Small intestine (tissue), 7 donors: ENCODE measurements around the gene VIT. TPM values are rescaled to one million over a fixed set of nuclear protein-coding genes. Genes with fewer than 3 reads are reported as not detected.

ENCODE experiments used
- DNase-seq, 2 donors: peaks; one replicate each; pipeline versions ENCODE4 v3.0.0 to v3.0.0-alpha.2; 2013
- FAIRE-seq: peaks from 2 replicates; lab custom pipeline; 2012; peaks lifted over from hg19 to GRCh38; lab: Jason Lieb, UNC
- H3K27ac ChIP-seq, 3 donors: one replicate each; pipeline ENCODE4 v1.5.1; 2013; ENCODE audit warnings: low read length in 2 of 3, mild to moderate bottlenecking in 2 of 3, control low read depth in 1 of 3, inconsistent platforms in 1 of 3, low read depth in 1 of 3, moderate library complexity in 1 of 3
- H3K27me3 ChIP-seq, 3 donors: one replicate each; pipeline ENCODE4 v1.6.1; 2013; ENCODE audit warnings: low read length in 3 of 3, inconsistent platforms in 1 of 3; ENCODE audit not compliant: control insufficient read depth in 3 of 3, insufficient read depth in 3 of 3
- H3K36me3 ChIP-seq, 3 donors: one replicate each; pipeline ENCODE4 v1.6.1; 2013; ENCODE audit warnings: low read length in 3 of 3, inconsistent platforms in 1 of 3, low read depth in 1 of 3, mild to moderate bottlenecking in 1 of 3, moderate library complexity in 1 of 3; ENCODE audit not compliant: control insufficient read depth in 3 of 3, insufficient read depth in 2 of 3
- H3K4me1 ChIP-seq, 3 donors: one replicate each; pipeline ENCODE4 v1.6.1; 2013; ENCODE audit warnings: low read length in 2 of 3, inconsistent platforms in 1 of 3, low read depth in 1 of 3, mild to moderate bottlenecking in 1 of 3, moderate library complexity in 1 of 3; ENCODE audit not compliant: control insufficient read depth in 3 of 3, insufficient read depth in 2 of 3
- H3K4me3 ChIP-seq, 3 donors: one replicate each; pipeline ENCODE4 v1.5.1; 2013; ENCODE audit warnings: low read length in 3 of 3, control low read depth in 1 of 3, inconsistent platforms in 1 of 3, low read depth in 1 of 3, mild to moderate bottlenecking in 1 of 3, moderate library complexity in 1 of 3
- H3K9me3 ChIP-seq, 2 donors: one replicate each; pipeline ENCODE4 v1.6.1; 2013; ENCODE audit warnings: low read depth in 1 of 2, low read length in 1 of 2; ENCODE audit not compliant: control insufficient read depth in 2 of 2, insufficient read depth in 1 of 2
- WGBS, 3 donors: extraction: QIAGEN DNeasy Blood & Tissue Kit; methylation state at CpG; one replicate each; pipeline ENCODE4 v1.1.7; 2013; 5-methylcytosine and 5-hydroxymethylcytosine counted together
- polyA plus RNA-seq, 4 donors: library from polyadenylated mRNA; stranded (reverse) in 3 of 4; unstranded in 1 of 4; fragments of 200-250 nt in 3 of 4; fragments of 120-200 nt in 1 of 4; gene quantifications; one replicate each; pipeline versions ENCODE4 v1.2.1 to v1.2.3, GENCODE V29; 2013
- donor health status: healthy with polysubstance abuse.
- donor health status: control.
- donor health status: control.
- donor health status: Bipolar disorder and iron deficiency.
- donor health status: healthy.

VIT gene
- polyA plus RNA-seq, 4 donors: 0.28 to 7.5 TPM; not detected in 2

DNA sequence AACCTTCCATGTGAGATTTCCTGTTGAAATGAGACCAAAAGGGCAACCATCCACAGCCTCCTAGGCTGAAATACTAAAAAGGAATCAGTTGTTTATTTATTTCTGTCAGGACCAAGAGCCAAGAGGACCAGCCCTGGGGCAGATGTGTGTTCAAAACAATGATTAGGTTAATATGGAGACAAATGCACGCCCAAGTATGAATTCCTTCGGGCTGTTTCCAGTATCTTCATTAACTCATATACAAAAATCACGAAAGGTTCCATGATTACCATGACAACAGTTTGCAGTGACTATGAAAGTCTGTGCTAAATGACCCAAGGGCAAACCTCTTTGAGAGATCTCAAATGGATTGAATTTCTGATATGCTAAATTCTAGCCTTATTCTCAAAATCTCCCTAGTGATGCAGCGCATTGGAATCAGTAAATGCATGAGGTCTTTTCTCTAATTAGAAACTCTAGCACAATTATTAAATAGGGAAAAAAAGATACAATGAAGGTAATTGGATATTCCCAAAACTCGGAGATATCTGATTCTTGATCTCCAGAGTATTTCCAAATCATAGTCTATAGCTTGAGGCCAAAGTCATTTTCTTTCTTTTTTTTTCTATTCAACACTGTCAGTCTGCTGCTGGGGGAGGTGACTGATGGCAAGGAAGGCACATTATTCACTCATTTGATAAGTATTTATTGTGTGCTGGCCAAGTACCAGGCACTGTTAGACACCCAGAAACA lies 35.6 kb downstream of the VIT start:
- Histone ChIP-seq H3K27me3 (peaks cover 0 to 3% (median 0%) of the 10 kb centered on the region in 3 donors), H3K36me3 (no peaks in the 10 kb centered on the region), H3K4me1 (no peaks in the 10 kb centered on the region), H3K4me3 (no peak overlapping the region), H3K27ac (no peak overlapping the region), H3K9me3 (peaks cover 0 to 9% of the 10 kb centered on the region in 2 donors)
- no peak for DNase-seq
- FAIRE-seq: no peak
- 49 to 58% (median 50%) methylated on average over 5 of the region's 5 CpGs for WGBS, 3 donors

DNA sequence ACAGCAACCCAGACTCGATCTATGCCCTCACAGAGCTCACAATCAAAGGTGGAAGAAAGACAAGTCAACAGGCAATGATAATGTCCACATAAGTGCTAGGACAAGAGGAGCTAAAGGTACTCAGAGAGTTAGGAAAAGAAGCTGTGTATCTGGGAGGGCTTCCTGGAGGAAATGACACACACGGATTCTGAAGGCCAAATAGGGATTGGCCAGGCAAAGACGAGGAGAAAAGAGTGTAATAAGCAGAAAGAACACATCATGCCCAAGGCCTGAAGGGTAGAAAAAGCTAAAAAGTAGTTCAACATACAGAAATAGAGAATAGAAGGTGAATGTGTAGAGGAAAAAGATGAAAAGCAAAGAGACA lies 36.1 kb downstream of the VIT start:
- Histone ChIP-seq H3K4me3 (no peak overlapping the region), H3K27me3 (peaks cover 0 to 3% (median 0%) of the 10 kb centered on the region in 3 donors), H3K36me3 (no peaks in the 10 kb centered on the region), H3K9me3 (peaks cover 0 to 9% of the 10 kb centered on the region in 2 donors), H3K27ac (no peak overlapping the region), H3K4me1 (no peaks in the 10 kb centered on the region)
- DNase-seq (no peak), FAIRE-seq (no peak)
- WGBS, 3 donors: 53 to 80% (median 70%) methylated on average over 3 of the region's 3 CpGs

DNA sequence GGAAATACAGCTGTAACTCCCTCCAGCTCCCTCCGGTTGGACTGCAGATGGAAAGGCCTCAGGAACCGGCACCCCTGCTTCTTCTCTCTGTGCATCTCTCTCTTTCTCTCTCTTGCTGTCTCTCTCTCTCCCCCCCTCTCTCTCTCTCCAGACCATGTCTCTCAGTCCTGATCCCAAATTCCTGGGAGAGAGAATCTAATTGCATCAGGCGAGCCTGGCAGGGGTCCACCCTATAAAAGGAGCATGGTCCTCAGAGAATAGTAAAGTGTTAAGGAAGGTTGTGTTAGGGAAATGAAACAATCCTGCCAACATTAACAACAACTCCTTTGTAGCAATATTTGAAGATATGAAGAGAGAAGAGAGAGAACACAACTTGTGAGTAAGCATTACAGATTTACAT lies 36.7 kb downstream of the VIT start:
- Histone ChIP-seq H3K36me3 (no peaks in the 10 kb centered on the region), H3K4me3 (no peak overlapping the region), H3K9me3 (peaks cover 0 to 9% of the 10 kb centered on the region in 2 donors), H3K4me1 (no peaks in the 10 kb centered on the region), H3K27me3 (peaks cover 0 to 3% (median 0%) of the 10 kb centered on the region in 3 donors), H3K27ac (no peak overlapping the region)
- DNase-seq (no peak), FAIRE-seq (no peak)
- WGBS, 3 donors: 85 to 94% (median 86%) methylated on average over 3 of the region's 3 CpGs

DNA sequence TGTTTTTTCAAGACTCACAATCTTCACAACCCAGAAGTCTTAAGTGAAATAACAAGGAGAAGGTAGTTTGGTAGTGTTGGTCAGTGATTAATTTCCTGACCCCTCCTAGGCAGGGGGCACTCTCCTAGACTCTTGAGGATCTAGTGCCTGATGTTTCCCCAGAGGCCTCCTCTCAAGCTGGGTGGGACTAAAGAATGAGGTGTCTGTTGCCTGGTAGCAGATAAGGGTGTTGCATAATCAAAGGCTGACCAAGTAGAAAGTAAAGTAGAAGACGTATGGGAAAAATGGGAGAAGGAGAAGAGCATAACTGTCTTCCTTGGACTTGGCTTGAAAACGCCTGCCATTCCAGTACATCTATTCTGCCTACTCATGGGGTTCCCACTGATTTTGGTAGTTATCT lies 37.8 kb downstream of the VIT start:
- H3K4me1 ChIP-seq: no peaks in the 10 kb centered on the region
- peaks cover 0 to 9% of the 10 kb centered on the region in 2 donors for H3K9me3 ChIP-seq
- FAIRE-seq (no peak), DNase-seq (peak in 1 of 2 donors; percentile 53)
- no peaks in the 10 kb centered on the region for H3K36me3 ChIP-seq
- no peak overlapping the region for H3K27ac ChIP-seq
- 45 to 69% (median 48%) methylated on average over 2 of the region's 2 CpGs for WGBS, 3 donors
- H3K4me3 ChIP-seq: no peak overlapping the region
- H3K27me3 ChIP-seq: peaks cover 0 to 3% (median 0%) of the 10 kb centered on the region in 3 donors

- WGBS, 3 donors: 64 to 68% (median 67%) methylated on average over 4 of the region's 4 CpGs
- FAIRE-seq (no peak), DNase-seq (no peak)
- Histone ChIP-seq H3K36me3 (no peaks in the 10 kb centered on the region), H3K4me1 (no peaks in the 10 kb centered on the region), H3K4me3 (no peak overlapping the region), H3K27me3 (peaks cover 0 to 3% (median 0%) of the 10 kb centered on the region in 3 donors), H3K9me3 (no peaks in the 10 kb centered on the region), H3K27ac (no peak overlapping the region)
Observed at GRCh38 chr2:36737131-36737750, 40.7 kb downstream of the VIT start.

DNA sequence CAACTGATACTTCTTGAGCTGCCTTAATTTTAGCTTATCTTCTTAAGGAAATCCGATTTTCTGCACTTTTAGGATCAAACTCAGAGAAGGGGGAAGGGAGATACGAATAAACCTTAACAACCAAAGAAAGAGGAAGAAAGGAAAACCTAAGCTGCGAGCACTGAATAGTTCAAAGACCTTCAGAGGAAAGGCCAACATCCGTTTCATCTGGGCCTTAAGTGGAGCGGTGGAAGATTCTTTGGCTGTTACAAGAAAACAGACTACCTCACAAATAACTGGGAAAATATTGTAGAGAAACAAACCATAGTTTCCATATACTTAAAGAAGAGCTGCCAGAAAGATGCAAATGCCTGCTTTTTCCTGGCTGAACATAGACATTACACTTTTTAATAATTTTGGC lies 43.6 kb downstream of the VIT start:
- no peak for FAIRE-seq
- 52 to 72% (median 69%) methylated on average over 5 of the region's 5 CpGs for WGBS, 3 donors
- Histone ChIP-seq H3K4me3 (no peak overlapping the region), H3K27me3 (peaks cover 0 to 7% (median 0%) of the 10 kb centered on the region in 3 donors), H3K9me3 (no peaks in the 10 kb centered on the region), H3K4me1 (no peaks in the 10 kb centered on the region), H3K27ac (no peak overlapping the region), H3K36me3 (no peaks in the 10 kb centered on the region)
- no peak for DNase-seq

DNA sequence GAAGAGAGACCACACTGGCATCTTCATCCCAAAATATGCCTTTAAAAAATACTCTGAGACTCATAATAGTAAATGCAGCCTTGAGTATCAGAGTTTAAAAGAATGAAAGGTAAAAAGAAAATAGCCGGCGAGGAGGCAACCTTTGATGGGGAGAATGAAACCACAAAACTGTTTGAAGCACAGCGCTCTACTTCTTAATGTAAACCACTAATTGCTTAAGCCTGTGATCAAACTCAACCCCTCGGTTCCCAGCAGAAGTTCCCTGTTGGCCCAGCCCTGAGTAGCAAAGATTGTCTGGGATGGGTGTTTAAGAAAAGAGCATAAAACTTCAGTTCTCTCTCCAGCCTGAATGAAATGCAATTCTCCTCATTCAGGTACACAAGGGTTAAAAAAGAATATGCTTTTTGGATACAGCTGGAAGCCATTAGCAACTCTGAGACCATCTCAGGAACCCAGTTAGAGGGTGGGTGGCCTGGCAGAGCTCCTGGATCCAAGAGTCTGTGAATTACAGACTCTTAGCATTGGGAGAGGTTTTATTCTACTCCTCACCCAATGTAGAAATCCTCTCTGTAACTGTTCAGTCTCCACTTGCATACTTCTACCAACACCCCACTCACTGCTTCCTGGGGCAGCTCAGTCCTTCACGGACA lies 44.8 kb downstream of the VIT start:
- FAIRE-seq: no peak
- no peaks in the 10 kb centered on the region for H3K36me3 ChIP-seq
- peaks cover 0 to 4% (median 0%) of the 10 kb centered on the region in 3 donors for H3K27me3 ChIP-seq
- no peak overlapping the region for H3K27ac ChIP-seq
- WGBS, 3 donors: 42 to 49% (median 48%) methylated on average over 5 of the region's 5 CpGs
- DNase-seq: no peak
- no peaks in the 10 kb centered on the region for H3K4me1 ChIP-seq
- no peak overlapping the region for H3K4me3 ChIP-seq
- H3K9me3 ChIP-seq: no peaks in the 10 kb centered on the region

GRCh38 chr2:36743954-36744353 lies 47.4 kb downstream of the VIT start:
- Histone ChIP-seq H3K9me3 (no peaks in the 10 kb centered on the region), H3K36me3 (no peaks in the 10 kb centered on the region), H3K4me1 (no peaks in the 10 kb centered on the region), H3K27me3 (peaks cover 0 to 4% (median 0%) of the 10 kb centered on the region in 3 donors), H3K27ac (no peak overlapping the region), H3K4me3 (no peak overlapping the region)
- 67 to 84% (median 68%) methylated on average over 2 of the region's 2 CpGs for WGBS, 3 donors
- no peak for DNase-seq
- FAIRE-seq: no peak
